B cell (primary cell): Measurements from ENCODE around the gene GSTT4.
"Not testable (repeated sequence)": the region's sequence is repeated elsewhere in the genome, so short reads cannot be mapped to it uniquely, and the experiment has no call there.

ENCODE experiments used
- EZH2 ChIP-seq: IDR thresholded peaks from 2 replicates; pipeline ENCODE4 v1.6.1; 2012; ENCODE audit warnings: borderline replicate concordance, low read depth, mild to moderate bottlenecking, moderate library complexity, low read length; ENCODE audit not compliant: insufficient read depth, poor library complexity, severe bottlenecking
- TF ChIP-seq, protein P1 (sequence below): fragments of 200-600 bp; IDR thresholded peaks from one replicate; pipeline ENCODE4 v1.8.0; 2022; ENCODE audit warnings: antibody characterized with exemption, mild to moderate bottlenecking

DNA sequence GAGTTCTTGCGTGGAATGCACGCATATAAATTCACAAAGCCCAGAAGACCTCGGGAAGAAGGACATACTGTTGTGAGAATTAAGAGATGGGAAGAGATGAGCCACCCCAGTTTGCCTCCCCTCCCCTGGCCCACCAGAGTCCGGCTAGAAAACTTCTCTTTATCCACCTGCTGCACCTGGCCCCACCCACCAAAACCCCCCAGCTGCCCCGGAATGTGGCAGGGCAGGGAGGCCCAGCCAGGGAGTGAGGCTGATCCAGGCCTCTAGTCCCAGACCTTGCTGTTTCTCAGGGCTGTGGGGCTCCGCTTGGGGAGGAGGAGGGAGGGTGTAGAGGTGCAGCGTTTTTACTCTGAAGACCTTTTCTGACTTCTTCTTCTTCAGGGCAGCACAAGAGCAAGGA, 24.7 kb downstream of the GSTT4 start:
- TF ChIP-seq, protein P1, sequence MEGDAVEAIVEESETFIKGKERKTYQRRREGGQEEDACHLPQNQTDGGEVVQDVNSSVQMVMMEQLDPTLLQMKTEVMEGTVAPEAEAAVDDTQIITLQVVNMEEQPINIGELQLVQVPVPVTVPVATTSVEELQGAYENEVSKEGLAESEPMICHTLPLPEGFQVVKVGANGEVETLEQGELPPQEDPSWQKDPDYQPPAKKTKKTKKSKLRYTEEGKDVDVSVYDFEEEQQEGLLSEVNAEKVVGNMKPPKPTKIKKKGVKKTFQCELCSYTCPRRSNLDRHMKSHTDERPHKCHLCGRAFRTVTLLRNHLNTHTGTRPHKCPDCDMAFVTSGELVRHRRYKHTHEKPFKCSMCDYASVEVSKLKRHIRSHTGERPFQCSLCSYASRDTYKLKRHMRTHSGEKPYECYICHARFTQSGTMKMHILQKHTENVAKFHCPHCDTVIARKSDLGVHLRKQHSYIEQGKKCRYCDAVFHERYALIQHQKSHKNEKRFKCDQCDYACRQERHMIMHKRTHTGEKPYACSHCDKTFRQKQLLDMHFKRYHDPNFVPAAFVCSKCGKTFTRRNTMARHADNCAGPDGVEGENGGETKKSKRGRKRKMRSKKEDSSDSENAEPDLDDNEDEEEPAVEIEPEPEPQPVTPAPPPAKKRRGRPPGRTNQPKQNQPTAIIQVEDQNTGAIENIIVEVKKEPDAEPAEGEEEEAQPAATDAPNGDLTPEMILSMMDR = not testable (repeated sequence)
- TF ChIP-seq EZH2 = not testable (repeated sequence)
